ENCODE measurements around the gene ZNF165.

GRCh38 chr6:28104392-28105244, 24.2 kb downstream of the ZNF165 start:
- TF ChIP-seq ZNF70 (CRISPR knock-in tag; IDR thresholded peaks at IDR 0.05) (no peak), CREB5 (CRISPR knock-in tag; IDR thresholded peaks at IDR 0.05; ENCODE audit: low read depth) (no peak), PATZ1 (CRISPR knock-in tag; IDR thresholded peaks at IDR 0.05; ENCODE audit: borderline replicate concordance) (no peak), CSDC2 (CRISPR knock-in tag; IDR thresholded peaks at IDR 0.05) (0 out of 2 replicates have a peak, but pooled peaks have one; percentile 51), TSHZ2 (CRISPR knock-in tag; IDR thresholded peaks at IDR 0.05) (no peak), CSRNP3 (CRISPR knock-in tag; IDR thresholded peaks at IDR 0.05) (no peak), ARNTL (CRISPR knock-in tag; IDR thresholded peaks at IDR 0.05; ENCODE audit: borderline replicate concordance, low read depth) (no peak), ZC3H10 (CRISPR knock-in tag; IDR thresholded peaks at IDR 0.05) (no peak)

All from SK-N-SH treated with all-trans-retinoic acid at 6 μM for 48 hours (cell line).